ENCODE data around the gene COPS8. TPM values are rescaled to one million over a fixed set of nuclear protein-coding genes. Genes with fewer than 3 reads are reported as not detected.

COPS8 gene
- total RNA-seq, 4 donors from 2014 or later: 57.1 to 84.5 (median 72.4) TPM

GRCh38 chr2:237081596-237081995 lies 4.1 kb upstream of the COPS8 start:
- H3K27me3 ChIP-seq: no peaks in the 10 kb centered on the region
- H3K36me3 ChIP-seq: no peaks in the 10 kb centered on the region
- H3K4me1 ChIP-seq: peaks cover 5 to 9% of the 10 kb centered on the region in 2 donors
- H3K9me3 ChIP-seq: no peaks in the 10 kb centered on the region
- 92 to 94% methylated on average over 8 of the region's 8 CpGs for WGBS, 2 donors
- TF ChIP-seq CTCF (IDR thresholded peaks at IDR 0.05) (no peak), POLR2A (IDR thresholded peaks at IDR 0.05) (no peak)
- intact Hi-C loops (cut with DNase I): no loop called here
- H3K27ac ChIP-seq: no peak overlapping the region
- DNase-seq: no peak
- H3K4me3 ChIP-seq (replicated peaks in 1 of 3): no peak overlapping the region

GRCh38 chr2:237083026-237083425 lies 2.7 kb upstream of the COPS8 start:
- no peaks in the 10 kb centered on the region for H3K27me3 ChIP-seq
- H3K27ac ChIP-seq: no peak overlapping the region
- peaks cover 7 to 12% of the 10 kb centered on the region in 2 donors for H3K4me1 ChIP-seq
- no peaks in the 10 kb centered on the region for H3K36me3 ChIP-seq
- TF ChIP-seq CTCF (IDR thresholded peaks at IDR 0.05) (no peak), POLR2A (IDR thresholded peaks at IDR 0.05) (no peak)
- no peaks in the 10 kb centered on the region for H3K9me3 ChIP-seq
- WGBS, 2 donors: 96 to 99% methylated on average over 3 of the region's 3 CpGs
- intact Hi-C loops (cut with DNase I): no loop called here
- no peak for DNase-seq
- H3K4me3 ChIP-seq (replicated peaks in 1 of 3): no peak overlapping the region

- no peaks in the 10 kb centered on the region for H3K9me3 ChIP-seq
Observed at GRCh38 chr2:237084444-237084843, 1.2 kb upstream of the COPS8 start.

GRCh38 chr2:237090906-237091305 lies 5.2 kb downstream of the COPS8 start:
- intact Hi-C loops (cut with DNase I): no loop called here
- 89 to 91% methylated on average over 13 of the region's 13 CpGs for WGBS, 2 donors
- no peak for DNase-seq
- Histone ChIP-seq H3K27ac (no peak overlapping the region), H3K9me3 (no peaks in the 10 kb centered on the region), H3K4me3 (replicated peaks in 1 of 3) (no peak overlapping the region), H3K27me3 (no peaks in the 10 kb centered on the region), H3K36me3 (peaks cover 22% of the 10 kb centered on the region in 2 donors), H3K4me1 (peaks cover 5 to 7% of the 10 kb centered on the region in 2 donors)
- no peak for TF ChIP-seq CTCF (IDR thresholded peaks at IDR 0.05)
- no peak for TF ChIP-seq POLR2A (IDR thresholded peaks at IDR 0.05)

More at GRCh38 chr2:237084444-237084843, 1.2 kb upstream of the COPS8 start:
- Histone ChIP-seq H3K27me3 (no peaks in the 10 kb centered on the region), H3K27ac (no peak overlapping the region), H3K4me3 (replicated peaks in 1 of 3) (no peak overlapping the region), H3K36me3 (peaks cover 0 to 8% of the 10 kb centered on the region in 2 donors), H3K4me1 (peaks cover 7 to 12% of the 10 kb centered on the region in 2 donors)
- no peak for DNase-seq
- TF ChIP-seq POLR2A (IDR thresholded peaks at IDR 0.05) (no peak), CTCF (IDR thresholded peaks at IDR 0.05) (no peak)
- intact Hi-C loops (cut with DNase I): no loop called here
- WGBS, 2 donors: 89 to 90% methylated on average over 8 of the region's 8 CpGs

- peaks cover 29 to 30% of the 10 kb centered on the region in 2 donors for H3K36me3 ChIP-seq
- DNase-seq: no peak
- 88 to 89% methylated on average over 7 of the region's 7 CpGs for WGBS, 2 donors
- no peaks in the 10 kb centered on the region for H3K9me3 ChIP-seq
- intact Hi-C loops (cut with DNase I): no loop called here
- H3K27ac ChIP-seq: no peak overlapping the region
- H3K4me3 ChIP-seq (replicated peaks in 1 of 3): no peak overlapping the region
- H3K27me3 ChIP-seq: no peaks in the 10 kb centered on the region
- no peaks in the 10 kb centered on the region for H3K4me1 ChIP-seq
- TF ChIP-seq CTCF (IDR thresholded peaks at IDR 0.05) (no peak), POLR2A (IDR thresholded peaks at IDR 0.05) (no peak)
Observed at GRCh38 chr2:237091779-237092436, 6.2 kb downstream of the COPS8 start.

Measured in thyroid gland (tissue), 4 donors.